MM.1S (cell line): ENCODE data around the gene ZFP28.

Experiments used
- DNase-seq: peaks from one replicate; pipeline ENCODE4 v3.0.0-alpha.2; 2015
- H2AFZ ChIP-seq: fragments of 300-600 bp; sonication (generic); 2 replicates; pipeline ENCODE4 v1.6.0; 2016; ENCODE audit warnings: antibody characterized with exemption, low read length
- H3F3A ChIP-seq: fragments of 300-600 bp; sonication (generic); 2 replicates; pipeline ENCODE4 v1.6.1; 2016; ENCODE audit warnings: mild to moderate bottlenecking, antibody characterized with exemption, low read length, moderate library complexity, mixed read lengths; ENCODE audit not compliant: insufficient read depth
- H3K27ac ChIP-seq: fragments of 300-600 bp; sonication (generic); 2 replicates; pipeline ENCODE4 v1.5.1; 2016; ENCODE audit warnings: mild to moderate bottlenecking, low read length
- H3K27me3 ChIP-seq: fragments of 300-600 bp; sonication (generic); replicated peaks from 2 replicates; pipeline ENCODE4 v1.6.0; 2016; ENCODE audit warnings: low read length; ENCODE audit not compliant: insufficient read depth
- H3K36me3 ChIP-seq: fragments of 300-600 bp; sonication (generic); replicated peaks from 2 replicates; pipeline ENCODE4 v1.6.1; 2016; ENCODE audit warnings: mild to moderate bottlenecking, low read length, mixed read lengths; ENCODE audit not compliant: insufficient read depth
- H3K4me1 ChIP-seq: fragments of 300-600 bp; sonication (generic); 2 replicates; pipeline ENCODE4 v1.6.1; 2016; ENCODE audit warnings: low read length, mixed read lengths
- H3K4me2 ChIP-seq: fragments of 300-600 bp; sonication (generic); 2 replicates; pipeline ENCODE4 v1.6.0; 2016; ENCODE audit warnings: low read depth, low read length
- H3K4me3 ChIP-seq: fragments of 300-600 bp; sonication (generic); 2 replicates; pipeline ENCODE4 v1.5.1; 2016; ENCODE audit warnings: low read length, mixed read lengths
- H3K79me2 ChIP-seq: fragments of 300-600 bp; sonication (generic); 2 replicates; pipeline ENCODE4 v1.6.1; 2016; ENCODE audit warnings: mixed run types, low read length, mixed read lengths
- H3K9ac ChIP-seq: fragments of 300-600 bp; sonication (generic); 2 replicates; pipeline ENCODE4 v1.6.1; 2016; ENCODE audit warnings: low read length, mixed read lengths
- H3K9me2 ChIP-seq: fragments of 300-600 bp; sonication (generic); replicated peaks from 2 replicates; pipeline ENCODE4 v1.6.1; 2016; ENCODE audit warnings: mild to moderate bottlenecking, low read length, mixed read lengths; ENCODE audit not compliant: insufficient read depth
- H3K9me3 ChIP-seq: fragments of 300-600 bp; sonication (generic); replicated peaks from 2 replicates; pipeline ENCODE4 v1.6.1; 2016; ENCODE audit warnings: mild to moderate bottlenecking, low read length, mixed read lengths; ENCODE audit not compliant: insufficient read depth
- H4K20me1 ChIP-seq: fragments of 300-600 bp; sonication (generic); 2 replicates; pipeline ENCODE4 v1.6.1; 2016; ENCODE audit warnings: mild to moderate bottlenecking, low read length, moderate library complexity, mixed read lengths; ENCODE audit not compliant: insufficient read depth
- EZH2 ChIP-seq: fragments of 300-600 bp; sonication (generic); optimal IDR thresholded peaks from 2 replicates; pipeline ENCODE3; 2017; ENCODE audit warnings: low read depth, mild to moderate bottlenecking, antibody characterized with exemption, low read length, mixed read lengths
- EZH2phosphoT487 ChIP-seq: fragments of 300-600 bp; sonication (generic); IDR thresholded peaks from 2 replicates; pipeline ENCODE4 v1.6.1; 2018; ENCODE audit warnings: antibody characterized with exemption, low read length
- TF ChIP-seq, protein P1 (sequence below): fragments of 300-600 bp; sonication (generic); IDR thresholded peaks from 2 replicates; pipeline ENCODE4 v1.5.1; 2016; ENCODE audit warnings: antibody characterized with exemption, low read length, mixed read lengths

ZFP28 gene

DNA sequence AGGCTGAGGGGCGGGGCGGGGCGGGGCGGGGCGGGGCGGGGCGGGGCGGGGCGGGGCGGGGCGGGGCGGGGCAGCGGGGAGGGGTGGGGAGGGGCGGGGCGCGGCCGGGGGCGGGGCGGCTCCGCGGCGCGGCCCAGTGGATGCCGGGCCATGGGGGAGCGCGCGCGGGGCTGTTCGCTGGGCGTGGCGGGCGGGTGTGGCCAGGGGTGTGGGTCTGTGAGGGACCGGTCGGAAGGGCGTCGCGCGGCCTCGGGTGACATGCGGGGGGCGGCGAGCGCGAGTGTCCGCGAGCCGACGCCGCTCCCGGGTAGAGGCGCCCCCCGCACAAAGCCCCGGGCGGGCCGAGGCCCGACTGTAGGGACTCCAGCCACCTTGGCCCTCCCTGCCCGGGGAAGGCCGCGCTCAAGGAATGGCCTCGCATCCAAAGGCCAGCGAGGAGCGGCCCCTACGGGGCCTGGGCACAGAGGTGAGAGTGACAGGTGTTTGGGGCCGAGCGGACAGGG, at the start of gene ZFP28:
Gene ZFP28 (plus strand): TSS at position 188 of the 503 bp plus-strand sequence. CDS start 71 bp downstream, at position 259.
- Histone ChIP-seq H2AFZ (no peak within 1 kb of the TSS), H4K20me1 (no peaks in the 10 kb centered on the region), H3K4me2 (no peak within 1 kb of the TSS), H3K27ac (no peak within 1 kb of the TSS), H3K9me3 (no peaks in the 10 kb centered on the region), H3K4me3 (no peak within 1 kb of the TSS), H3K79me2 (no peaks in the 10 kb centered on the region), H3K4me1 (no peaks in the 10 kb centered on the region), H3K9me2 (no peaks in the 10 kb centered on the region), H3K36me3 (no peaks in the 10 kb centered on the region), H3F3A (no peaks in the 10 kb centered on the region), H3K9ac (no peak within 1 kb of the TSS), H3K27me3 (no peaks in the 10 kb centered on the region)
- no peak for TF ChIP-seq EZH2
- TF ChIP-seq EZH2phosphoT487, result no peak
- TF ChIP-seq, protein P1, sequence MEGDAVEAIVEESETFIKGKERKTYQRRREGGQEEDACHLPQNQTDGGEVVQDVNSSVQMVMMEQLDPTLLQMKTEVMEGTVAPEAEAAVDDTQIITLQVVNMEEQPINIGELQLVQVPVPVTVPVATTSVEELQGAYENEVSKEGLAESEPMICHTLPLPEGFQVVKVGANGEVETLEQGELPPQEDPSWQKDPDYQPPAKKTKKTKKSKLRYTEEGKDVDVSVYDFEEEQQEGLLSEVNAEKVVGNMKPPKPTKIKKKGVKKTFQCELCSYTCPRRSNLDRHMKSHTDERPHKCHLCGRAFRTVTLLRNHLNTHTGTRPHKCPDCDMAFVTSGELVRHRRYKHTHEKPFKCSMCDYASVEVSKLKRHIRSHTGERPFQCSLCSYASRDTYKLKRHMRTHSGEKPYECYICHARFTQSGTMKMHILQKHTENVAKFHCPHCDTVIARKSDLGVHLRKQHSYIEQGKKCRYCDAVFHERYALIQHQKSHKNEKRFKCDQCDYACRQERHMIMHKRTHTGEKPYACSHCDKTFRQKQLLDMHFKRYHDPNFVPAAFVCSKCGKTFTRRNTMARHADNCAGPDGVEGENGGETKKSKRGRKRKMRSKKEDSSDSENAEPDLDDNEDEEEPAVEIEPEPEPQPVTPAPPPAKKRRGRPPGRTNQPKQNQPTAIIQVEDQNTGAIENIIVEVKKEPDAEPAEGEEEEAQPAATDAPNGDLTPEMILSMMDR, result no peak
- no peak for DNase-seq

DNA sequence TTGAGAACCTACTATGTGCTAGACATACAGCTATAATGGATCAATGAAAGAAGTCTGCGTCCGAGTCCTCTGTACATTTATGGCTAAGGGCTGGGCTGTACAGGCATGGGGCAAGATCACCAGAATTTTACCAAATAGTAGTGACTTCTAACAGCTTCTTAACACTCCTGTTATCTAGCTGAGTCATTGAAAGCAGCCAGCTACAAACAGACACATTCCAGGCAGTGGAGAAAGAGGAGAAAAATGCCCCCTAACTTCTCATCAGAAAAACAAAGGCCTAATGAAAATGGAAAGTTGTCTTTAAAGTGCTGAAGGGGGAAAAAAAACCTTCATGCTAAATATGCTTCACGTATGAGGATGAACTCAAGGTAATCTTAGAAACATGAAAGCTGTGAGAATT, 47.3 kb upstream of the ZFP28 start:
- Histone ChIP-seq H3K9ac (no peak overlapping the region), H3K9me3 (no peaks in the 10 kb centered on the region), H4K20me1 (no peaks in the 10 kb centered on the region), H3K36me3 (no peaks in the 10 kb centered on the region), H3K9me2 (no peaks in the 10 kb centered on the region), H2AFZ (no peak overlapping the region), H3F3A (no peaks in the 10 kb centered on the region), H3K4me2 (no peak overlapping the region), H3K4me1 (no peaks in the 10 kb centered on the region), H3K79me2 (no peaks in the 10 kb centered on the region), H3K27ac (no peak overlapping the region), H3K4me3 (no peak overlapping the region), H3K27me3 (no peaks in the 10 kb centered on the region)
- TF ChIP-seq EZH2phosphoT487 (no peak), EZH2 (no peak)
- TF ChIP-seq, protein P1, result no peak
- DNase-seq, result no peak

DNA sequence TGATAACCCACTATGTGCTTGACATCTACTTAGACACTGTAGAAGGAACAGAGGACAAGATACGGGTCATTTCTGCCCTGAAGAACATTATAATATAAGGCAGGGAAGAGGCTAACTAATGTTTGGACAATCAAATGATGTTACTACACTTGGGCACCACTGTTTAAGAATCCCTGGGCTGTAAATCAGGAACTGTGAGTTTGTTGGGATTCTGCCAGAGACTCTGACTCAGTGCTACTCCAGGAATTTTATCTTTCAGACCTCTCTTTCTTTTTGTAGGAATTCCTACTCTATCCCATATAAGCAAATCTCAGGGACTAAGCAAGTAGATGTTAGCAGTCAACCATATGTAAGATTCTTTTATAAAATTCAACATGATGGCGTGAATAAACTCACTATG, 34.2 kb upstream of the ZFP28 start:
- Histone ChIP-seq H3K9me2 (no peaks in the 10 kb centered on the region), H3K4me3 (no peak overlapping the region), H4K20me1 (no peaks in the 10 kb centered on the region), H3K79me2 (no peaks in the 10 kb centered on the region), H3K4me2 (no peak overlapping the region), H2AFZ (no peak overlapping the region), H3K4me1 (no peaks in the 10 kb centered on the region), H3K27me3 (no peaks in the 10 kb centered on the region), H3K9me3 (no peaks in the 10 kb centered on the region), H3K27ac (no peak overlapping the region), H3K36me3 (no peaks in the 10 kb centered on the region), H3F3A (no peaks in the 10 kb centered on the region), H3K9ac (no peak overlapping the region)
- TF ChIP-seq, protein P1, result no peak
- TF ChIP-seq EZH2 (no peak), EZH2phosphoT487 (no peak)
- no peak for DNase-seq
